Measurements from ENCODE around the gene HBG1. TPM values are rescaled to one million over a fixed set of nuclear protein-coding genes. Genes with fewer than 3 reads are reported as not detected.

Gene HBG1
- total and polyA plus RNA-seq, 2 of the 8 experiments (the other 6 are each of a cell fraction or from before 2014, with no cell fraction given) = 0.26 TPM; not detected in 1

GRCh38 chr11:5290106-5290505, 40.4 kb upstream of the HBG1 start:
- Histone ChIP-seq H3K4me1 (replicated peaks in 1 of 4; ENCODE audit: control insufficient read depth in 3 of 4, insufficient read depth in 4 of 4, low read length in 3 of 4) (no peaks in the 10 kb centered on the region), H3K23me2 (ENCODE audit: low read depth, low read length) (no peaks in the 10 kb centered on the region), H3K9me3 (ENCODE audit: insufficient read depth in 2 of 2, low read depth in 1 of 2, low read length in 1 of 2) (no peaks in the 10 kb centered on the region; a peak in 1 of 4 replicates), H3K4ac (replicated peaks; ENCODE audit: insufficient read length, low read depth, low read length) (no peak overlapping the region), H3K27me3 (replicated peaks in 1 of 4; ENCODE audit: control insufficient read depth in 3 of 4, extremely low read depth in 1 of 4, insufficient read depth in 3 of 4, low read length in 3 of 4) (no peaks in the 10 kb centered on the region), H3K4me2 (ENCODE audit: insufficient read depth in 1 of 2, low read depth in 2 of 2, low read length in 2 of 2) (no peak overlapping the region), H2AFZ (ENCODE audit: low read length) (no peak overlapping the region), H2BK12ac (ENCODE audit: low read depth, low read length) (no peak overlapping the region), H2BK15ac (ENCODE audit: low read length) (no peak overlapping the region), H4K20me1 (replicated peaks in 1 of 2; ENCODE audit: control insufficient read depth in 1 of 2, insufficient read depth in 2 of 2, low read length in 2 of 2) (no peaks in the 10 kb centered on the region), H3K23ac (ENCODE audit: insufficient read length) (no peak overlapping the region), H2BK120ac (replicated peaks; ENCODE audit: low read depth, low read length) (no peak overlapping the region), H3K36me3 (ENCODE audit: control insufficient read depth in 2 of 4, insufficient read depth in 4 of 4, low read length in 3 of 4) (no peaks in the 10 kb centered on the region), H4K8ac (ENCODE audit: extremely low read depth, insufficient read depth, low read length) (no peak overlapping the region), H3K79me1 (ENCODE audit: low read depth, low read length) (no peaks in the 10 kb centered on the region), H3K4me3 (ENCODE audit: extremely low read depth in 1 of 4, insufficient read depth in 2 of 4, low read depth in 3 of 4, low read length in 4 of 4) (no peak overlapping the region), H4K5ac (ENCODE audit: insufficient read length, low read depth, low read length) (no peak overlapping the region), H3K18ac (ENCODE audit: extremely low read depth, low read length) (no peak overlapping the region), H3K9ac (replicated peaks in 1 of 4; ENCODE audit: extremely low read depth in 1 of 4, low read depth in 3 of 4, low read length in 3 of 4) (no peak overlapping the region), H3K56ac (replicated peaks; ENCODE audit: insufficient read length, low read depth, low read length) (no peak overlapping the region), H3K14ac (ENCODE audit: insufficient read length) (no peak overlapping the region), H3K79me2 (ENCODE audit: control insufficient read depth in 1 of 2, insufficient read depth in 2 of 2, low read length in 2 of 2) (no peaks in the 10 kb centered on the region), H2BK5ac (ENCODE audit: low read depth, low read length) (no peak overlapping the region), H3K27ac (ENCODE audit: low read depth, low read length) (no peak overlapping the region), H2BK20ac (ENCODE audit: low read length) (no peak overlapping the region), H2AK5ac (ENCODE audit: low read depth, low read length) (no peak overlapping the region), H4K91ac (replicated peaks; ENCODE audit: insufficient read length, low read length) (no peak overlapping the region)
- ChIA-PET POLR2A (ENCODE audit: partially characterized antibody) (no interaction called here), CTCF (ENCODE audit: partially characterized antibody) (interaction anchor here (0.8 to 4.2 kb wide), 18 partner anchors 10 to 517 kb away, joined by 3 to 48 read pairs (median 4); no protein-coding TSS in a partner anchor)
- FAIRE-seq (no peak), DNase-seq (ENCODE audit: low read depth in 1 of 2, low spot score in 2 of 2) (no peak)
- WGBS, 2 experiments (ENCODE audit: extremely low coverage in 1 of 2, insufficient coverage in 1 of 2, insufficient read length in 1 of 2, insufficient replicate concordance in 2 of 2, low coverage in 1 of 2, low lambda C conversion rate in 2 of 2, missing lambda C conversion rate in 1 of 2) = 96% methylated on average over 1 of the region's 1 CpG; no CpG with 5 or more reads in 1 of the 2 experiments
- no peak for TF ChIP-seq EZH2 (IDR thresholded peaks at IDR 0.05; ENCODE audit: low read depth, low read length, severe bottlenecking)

Measured in H1 (cell line).